ENCODE data around the gene DDX60. TPM values are rescaled to one million over a fixed set of nuclear protein-coding genes. Genes with fewer than 3 reads are reported as not detected.
"Not testable (repeated sequence)": the region's sequence is repeated elsewhere in the genome, so short reads cannot be mapped to it uniquely, and the experiment has no call there.

Gene DDX60
- total RNA-seq, 1 donor from 2014 or later, result 34.6 TPM

DNA sequence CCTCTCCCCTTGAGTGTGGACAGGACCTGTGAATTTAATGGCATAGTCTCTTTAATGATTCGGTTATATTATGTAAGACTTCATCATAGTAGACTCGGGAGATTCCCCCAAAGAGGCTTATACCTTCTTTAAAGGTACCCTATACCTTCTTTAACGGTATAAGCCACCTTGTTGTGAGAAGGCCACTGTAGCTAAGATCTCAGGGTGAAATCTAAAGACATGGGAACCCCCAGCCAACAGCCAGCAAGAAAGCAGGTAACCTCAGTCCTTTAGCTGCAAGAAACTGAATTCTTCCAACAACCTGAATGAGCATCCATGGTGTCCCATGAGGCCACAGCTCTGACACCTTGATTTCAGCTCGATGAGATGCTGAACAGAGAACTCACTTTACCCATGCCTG, 931 bp downstream of the DDX60 start:
- intact Hi-C loops (cut with DNase I), result no loop called here
- no peaks in the 10 kb centered on the region for H3K36me3 ChIP-seq
- no peaks in the 10 kb centered on the region for H3K27me3 ChIP-seq (ENCODE audit: low read depth)
- H3K27ac ChIP-seq, result peak overlapping the region; percentile 100
- H3K9me3 ChIP-seq, result no peaks in the 10 kb centered on the region
- TF ChIP-seq, protein P1, sequence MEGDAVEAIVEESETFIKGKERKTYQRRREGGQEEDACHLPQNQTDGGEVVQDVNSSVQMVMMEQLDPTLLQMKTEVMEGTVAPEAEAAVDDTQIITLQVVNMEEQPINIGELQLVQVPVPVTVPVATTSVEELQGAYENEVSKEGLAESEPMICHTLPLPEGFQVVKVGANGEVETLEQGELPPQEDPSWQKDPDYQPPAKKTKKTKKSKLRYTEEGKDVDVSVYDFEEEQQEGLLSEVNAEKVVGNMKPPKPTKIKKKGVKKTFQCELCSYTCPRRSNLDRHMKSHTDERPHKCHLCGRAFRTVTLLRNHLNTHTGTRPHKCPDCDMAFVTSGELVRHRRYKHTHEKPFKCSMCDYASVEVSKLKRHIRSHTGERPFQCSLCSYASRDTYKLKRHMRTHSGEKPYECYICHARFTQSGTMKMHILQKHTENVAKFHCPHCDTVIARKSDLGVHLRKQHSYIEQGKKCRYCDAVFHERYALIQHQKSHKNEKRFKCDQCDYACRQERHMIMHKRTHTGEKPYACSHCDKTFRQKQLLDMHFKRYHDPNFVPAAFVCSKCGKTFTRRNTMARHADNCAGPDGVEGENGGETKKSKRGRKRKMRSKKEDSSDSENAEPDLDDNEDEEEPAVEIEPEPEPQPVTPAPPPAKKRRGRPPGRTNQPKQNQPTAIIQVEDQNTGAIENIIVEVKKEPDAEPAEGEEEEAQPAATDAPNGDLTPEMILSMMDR (IDR thresholded peaks at IDR 0.05), result no peak
- no peak for DNase-seq
- ATAC-seq, result no peak
- peak overlapping the region; percentile 85 for H3K4me3 ChIP-seq
- peaks cover 23% of the 10 kb centered on the region for H3K4me1 ChIP-seq

- ATAC-seq, result no peak
- Histone ChIP-seq H3K36me3 (peaks cover 42% of the 10 kb centered on the region), H3K27me3 (ENCODE audit: low read depth) (no peaks in the 10 kb centered on the region), H3K9me3 (no peaks in the 10 kb centered on the region), H3K27ac (no peak overlapping the region), H3K4me3 (no peak overlapping the region), H3K4me1 (no peaks in the 10 kb centered on the region)
- intact Hi-C loops (cut with DNase I), result no loop called here
- no peak for DNase-seq
- TF ChIP-seq, protein P1 (IDR thresholded peaks at IDR 0.05), result no peak
These were observed 8.8 kb downstream of the DDX60 start for GRCh38 chr4:168309781-168310180.

DNA sequence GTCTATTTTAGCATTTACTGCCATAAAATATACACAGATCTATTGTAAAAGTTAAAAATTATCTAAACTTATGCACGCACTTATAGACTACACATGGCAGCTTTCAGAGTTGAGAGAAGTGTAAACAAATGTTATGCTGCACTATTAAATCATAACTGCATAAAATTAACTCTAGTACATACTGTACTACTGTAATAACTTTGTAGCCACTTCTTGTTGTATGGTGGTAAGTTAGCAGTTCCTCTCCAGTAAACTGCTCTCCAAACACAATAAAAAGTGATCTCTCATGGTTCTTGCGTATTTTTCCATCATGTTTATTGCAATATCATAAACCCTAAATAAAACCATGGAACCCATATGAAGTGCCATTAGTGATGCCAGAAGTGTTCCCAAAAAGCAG, 9.6 kb downstream of the DDX60 start:
- ATAC-seq, result no peak
- intact Hi-C loops (cut with DNase I), result no loop called here
- Histone ChIP-seq H3K36me3 (peaks cover 51% of the 10 kb centered on the region), H3K4me3 (no peak overlapping the region), H3K9me3 (no peaks in the 10 kb centered on the region), H3K27me3 (ENCODE audit: low read depth) (no peaks in the 10 kb centered on the region), H3K27ac (no peak overlapping the region), H3K4me1 (no peaks in the 10 kb centered on the region)
- TF ChIP-seq, protein P1 (IDR thresholded peaks at IDR 0.05), result no peak
- DNase-seq, result no peak

DNA sequence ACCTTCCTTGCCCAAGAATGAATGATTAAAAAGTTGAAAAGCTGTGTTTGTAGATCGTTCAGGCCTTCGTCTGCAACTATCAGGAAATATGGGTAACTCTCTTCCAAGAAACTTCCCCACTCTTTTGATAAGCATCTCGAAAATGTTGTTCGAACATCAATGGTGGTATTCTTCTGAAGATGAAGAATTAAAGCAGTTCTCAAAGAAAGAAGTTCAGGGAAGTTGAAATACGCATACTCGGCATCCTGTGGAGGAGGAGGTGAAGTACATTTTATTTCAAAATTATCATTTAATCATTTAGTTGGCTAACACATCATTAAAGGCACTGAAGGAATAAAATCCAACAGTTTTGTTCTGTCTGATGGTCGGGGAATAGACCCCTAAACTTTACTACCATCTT, 12.1 kb downstream of the DDX60 start:
- DNase-seq (no peak), ATAC-seq (no peak)
- TF ChIP-seq, protein P1 (IDR thresholded peaks at IDR 0.05), result no peak
- H3K36me3 ChIP-seq, result peaks cover 68% of the 10 kb centered on the region
- no peak overlapping the region for H3K4me3 ChIP-seq
- no peaks in the 10 kb centered on the region for H3K9me3 ChIP-seq
- intact Hi-C loops (cut with DNase I), result no loop called here
- no peaks in the 10 kb centered on the region for H3K27me3 ChIP-seq (ENCODE audit: low read depth)
- no peaks in the 10 kb centered on the region for H3K4me1 ChIP-seq
- H3K27ac ChIP-seq, result no peak overlapping the region

- Histone ChIP-seq H3K36me3 (peaks cover 73% of the 10 kb centered on the region), H3K27ac (no peak overlapping the region), H3K27me3 (ENCODE audit: low read depth) (no peaks in the 10 kb centered on the region), H3K9me3 (no peaks in the 10 kb centered on the region), H3K4me3 (no peak overlapping the region), H3K4me1 (no peaks in the 10 kb centered on the region)
- no peak for ATAC-seq
- no peak for DNase-seq
- TF ChIP-seq, protein P1 (IDR thresholded peaks at IDR 0.05), result no peak
- intact Hi-C loops (cut with DNase I), result no loop called here
These were observed 13.7 kb downstream of the DDX60 start for GRCh38 chr4:168304744-168305459.

- H3K4me3 ChIP-seq; H3K27me3 ChIP-seq (ENCODE audit: low read depth); H3K9me3 ChIP-seq; DNase-seq; H3K27ac ChIP-seq; H3K4me1 ChIP-seq; ATAC-seq; intact Hi-C loops (cut with DNase I): not testable (repeated sequence)
- H3K36me3 ChIP-seq, result peaks cover 66% of the 10 kb centered on the region
These were observed 15.1 kb downstream of the DDX60 start for GRCh38 chr4:168303430-168303829.
